NCI-H1417 (cell line): Measurements from ENCODE around the gene RGPD6.
"Not testable (repeated sequence)": the region's sequence is repeated elsewhere in the genome, so short reads cannot be mapped to it uniquely, and the experiment has no call there.

Experiments
- DNase-seq, 3 experiments: peaks; one replicate each; lab custom pipeline; 2025; lab: John Stamatoyannopoulos, UW

Gene RGPD6

DNA sequence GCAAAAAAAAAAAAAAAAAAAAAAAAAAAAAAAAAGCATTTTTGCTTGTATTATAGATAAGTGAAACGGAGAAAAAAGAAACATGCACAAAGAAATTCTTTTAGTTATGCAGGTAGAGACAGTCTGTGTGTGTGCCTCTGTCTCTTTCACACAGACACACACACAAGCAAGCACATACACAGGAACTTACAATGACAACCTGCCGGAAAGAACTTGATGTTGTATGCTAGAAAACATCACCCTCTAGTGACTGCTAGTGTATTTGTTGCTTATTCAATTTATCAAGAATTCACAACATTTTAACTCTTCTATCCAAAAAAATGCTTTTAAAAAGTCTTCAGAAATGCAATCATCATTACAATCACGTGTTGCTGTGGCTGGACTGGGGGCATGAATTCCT is 95.8 kb downstream of the RGPD6 start:
- DNase-seq, result not testable (repeated sequence)

DNA sequence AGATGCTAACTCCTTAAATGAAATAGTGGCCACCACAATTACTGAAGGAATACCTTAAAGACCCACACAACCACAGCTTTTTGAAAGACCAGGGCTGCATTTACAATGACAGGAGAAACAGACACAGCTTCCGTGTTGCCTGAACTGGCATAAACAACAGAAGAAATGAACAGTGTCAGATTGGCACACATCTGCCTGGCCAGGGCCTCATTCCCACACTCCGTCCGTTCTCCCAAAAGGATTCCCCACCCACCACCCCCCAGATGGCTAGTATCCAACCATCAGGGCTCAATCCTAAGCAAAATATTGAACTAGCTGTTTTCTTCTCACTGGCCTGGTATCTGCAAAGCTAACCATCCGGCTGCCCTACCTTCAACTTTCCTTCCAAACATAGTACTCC is 96.9 kb downstream of the RGPD6 start:
- DNase-seq, result not testable (repeated sequence)

DNA sequence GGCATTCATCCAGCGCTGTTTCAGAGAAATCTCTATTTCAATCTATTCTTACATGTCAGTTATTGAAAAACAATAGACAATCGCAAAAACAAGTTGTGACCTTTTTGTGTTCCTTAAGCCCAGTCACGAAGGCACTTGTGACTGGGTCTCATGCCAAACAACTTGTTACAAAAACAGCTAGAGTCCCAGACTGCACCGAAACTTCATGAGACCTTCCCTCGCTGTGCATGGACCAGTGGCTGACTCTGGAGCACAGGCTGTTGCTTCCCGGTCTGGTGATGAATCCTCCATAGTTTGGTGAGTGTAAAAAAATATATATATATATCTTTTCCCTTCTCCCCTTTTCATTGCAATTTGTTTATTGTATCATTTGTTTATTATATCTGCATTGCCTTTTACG is 99.7 kb downstream of the RGPD6 start:
- not testable (repeated sequence) for DNase-seq

DNA sequence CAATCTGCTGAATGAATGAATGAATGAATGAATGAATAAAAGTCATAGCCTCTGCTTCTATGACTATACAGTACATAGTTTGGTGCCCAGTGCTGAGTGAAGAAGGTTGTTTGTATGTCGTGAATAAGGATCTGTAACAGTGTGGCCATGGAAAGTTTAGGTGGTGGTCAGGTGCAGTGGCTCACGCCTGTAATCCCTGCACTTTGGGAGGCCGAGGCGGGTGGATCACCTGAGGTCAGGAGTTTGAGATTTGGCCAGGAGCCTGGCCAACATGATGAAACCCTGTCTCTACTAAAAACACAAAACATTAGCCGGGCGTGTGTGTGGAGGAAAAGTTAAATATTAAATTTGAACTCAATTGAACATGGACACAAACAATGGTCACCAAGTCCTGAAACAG is 100.1 kb downstream of the RGPD6 start:
- DNase-seq, result not testable (repeated sequence)

DNA sequence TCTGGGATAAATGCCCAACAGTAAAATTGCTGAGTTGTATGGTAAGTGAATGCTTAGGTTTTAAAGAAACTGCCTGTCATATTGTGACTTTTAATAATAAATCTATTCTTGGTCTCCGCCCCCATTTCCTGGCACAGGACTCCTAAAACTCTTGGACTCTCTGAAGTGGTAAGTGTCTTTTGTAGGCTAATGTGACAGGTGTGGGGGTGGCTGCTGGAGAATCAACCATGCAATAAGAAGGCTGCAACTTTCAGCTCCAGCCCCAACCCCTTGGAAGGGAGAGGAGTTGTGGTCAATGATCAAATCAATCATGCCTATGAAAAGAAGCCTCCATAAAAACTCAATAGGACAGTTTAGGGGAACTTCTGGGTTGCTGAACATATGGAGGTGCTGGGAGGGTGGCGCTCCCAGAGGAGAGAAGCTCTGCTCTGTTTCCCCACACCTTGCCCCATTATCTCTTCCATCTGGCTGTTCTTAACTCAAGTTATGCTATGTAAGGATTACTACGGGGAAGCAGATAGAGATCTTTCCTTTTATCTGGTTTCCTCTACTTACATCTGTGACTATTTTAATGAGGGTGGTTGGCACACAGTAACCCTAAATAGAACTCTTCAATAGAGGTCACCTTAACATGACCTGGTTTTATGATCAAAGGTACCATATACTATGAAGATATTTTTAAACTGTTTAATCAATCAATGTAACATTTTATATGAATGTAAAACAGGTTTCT is 101.2 kb downstream of the RGPD6 start:
- not testable (repeated sequence) for DNase-seq

DNA sequence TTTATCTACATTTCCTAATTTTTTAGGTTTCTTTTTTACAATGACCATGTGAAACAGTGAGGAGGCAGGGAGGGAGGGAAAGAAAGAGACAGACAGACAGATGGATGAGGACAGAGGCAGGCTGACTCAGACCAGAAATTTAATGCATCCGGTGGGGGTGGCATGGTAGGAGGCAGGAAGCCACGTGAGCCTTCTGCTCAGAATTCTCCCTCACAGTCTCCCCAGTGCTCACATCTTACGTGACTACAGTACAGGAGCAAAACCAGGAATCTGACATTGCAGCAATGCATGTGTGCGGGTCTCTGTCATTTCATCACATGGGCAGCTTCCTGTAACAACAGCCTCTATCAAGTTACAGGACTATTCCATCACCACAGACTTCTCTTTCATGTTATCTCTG is 102.1 kb downstream of the RGPD6 start:
- not testable (repeated sequence) for DNase-seq

DNA sequence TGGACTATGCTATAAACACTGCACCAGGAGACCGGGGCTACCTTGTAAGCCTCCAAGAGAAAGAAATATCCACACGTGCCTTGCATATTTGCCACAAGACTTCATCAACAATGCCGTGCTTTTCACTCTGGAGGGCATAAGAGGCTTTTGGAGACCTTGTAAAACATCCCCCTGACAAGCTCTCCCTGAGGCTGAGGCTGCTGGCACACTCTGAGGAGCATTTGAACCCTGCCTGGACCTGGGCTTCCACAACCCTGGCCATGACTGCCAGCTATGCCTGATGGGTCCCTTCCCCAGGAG is 104.0 kb downstream of the RGPD6 start:
- not testable (repeated sequence) for DNase-seq

DNA sequence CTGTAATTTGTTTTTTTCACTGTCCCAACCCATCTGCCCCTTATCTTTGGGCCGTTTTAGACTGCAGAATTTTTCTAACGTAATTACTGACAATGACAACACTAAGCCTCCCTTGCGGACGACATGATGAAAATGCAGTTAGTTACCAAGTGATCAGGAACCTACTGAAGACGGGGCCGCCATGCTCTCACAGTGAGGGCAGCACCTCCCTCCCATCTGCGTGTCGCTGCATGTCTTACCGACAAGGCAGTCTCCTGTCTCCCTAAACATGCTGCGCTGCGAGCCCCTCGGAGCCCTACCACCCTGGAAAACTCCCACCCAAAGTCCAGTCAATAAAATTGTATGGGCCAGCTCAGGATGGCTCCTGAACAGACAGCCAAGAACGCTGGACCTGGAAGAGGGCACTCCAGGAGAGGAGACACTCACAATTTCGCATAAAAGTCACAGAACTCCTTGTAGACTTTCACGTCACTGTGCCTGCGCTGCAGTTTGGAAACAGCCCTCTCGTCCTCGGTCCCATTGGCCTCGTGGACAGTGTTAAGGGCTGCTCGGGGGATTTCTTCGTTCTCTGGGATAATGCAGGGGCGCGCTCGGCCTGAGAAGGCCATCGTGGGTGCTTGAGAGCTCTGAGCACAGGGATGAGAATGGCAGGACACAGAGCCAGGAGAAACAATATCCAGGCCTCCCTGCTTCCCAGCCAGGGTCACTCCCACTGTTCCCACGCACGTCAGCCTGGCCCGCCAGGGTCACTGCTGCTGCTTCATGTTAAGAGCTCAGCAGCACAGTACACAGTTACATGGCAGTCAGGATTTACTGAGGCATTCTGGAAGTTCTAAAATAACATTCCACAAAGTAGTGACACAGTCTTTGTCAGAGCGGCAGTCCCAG is 104.6 kb downstream of the RGPD6 start, which contains the start of gene LIMS4:
Gene LIMS4 (minus strand): TSS at position 646 of the 888 bp plus-strand sequence. CDS start 38 bp downstream, at position 608.
- DNase-seq, result not testable (repeated sequence)

DNA sequence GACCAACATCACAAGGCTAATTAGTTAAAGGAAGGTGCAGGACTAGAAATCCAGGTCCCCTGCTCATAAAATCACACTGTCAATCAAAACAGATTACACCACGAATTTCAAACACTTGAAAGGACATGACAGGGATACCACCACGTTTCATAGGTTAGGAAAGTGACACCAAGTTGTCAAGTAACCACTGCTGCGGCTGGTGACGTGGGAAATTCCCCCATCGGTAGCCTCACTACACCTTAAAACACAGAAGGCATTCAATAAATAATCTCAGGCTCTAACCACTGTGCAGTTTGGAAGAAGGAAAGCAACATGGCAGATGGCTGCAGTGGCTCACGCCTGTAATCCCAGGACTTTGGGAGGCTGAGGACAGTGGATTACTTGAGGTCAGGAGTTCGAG is 108.1 kb downstream of the RGPD6 start:
- DNase-seq, result not testable (repeated sequence)

DNA sequence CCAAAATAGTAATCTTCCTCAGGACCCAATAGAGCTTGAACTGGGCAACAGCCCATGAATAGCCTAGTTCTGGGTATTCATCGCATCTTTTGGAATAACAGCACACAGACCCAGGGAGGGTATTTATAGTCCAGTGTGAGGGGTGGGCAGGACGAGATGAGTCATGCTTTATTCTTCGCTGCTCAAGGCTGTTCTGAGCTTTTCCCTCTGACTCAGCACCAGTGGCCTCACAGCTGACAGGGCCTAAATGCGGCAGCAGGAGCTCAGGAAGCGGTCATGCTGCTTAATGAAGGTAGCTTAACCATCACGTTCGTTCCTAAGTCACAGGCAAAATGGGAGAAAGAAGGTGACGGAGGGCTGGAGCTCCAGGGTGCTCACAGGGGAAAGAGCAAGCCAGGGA is 111.7 kb downstream of the RGPD6 start:
- not testable (repeated sequence) for DNase-seq
